LNCAP (cell line): Measurements from ENCODE around the gene FBXO46.

Source experiments
- CTCF ChIP-seq: fragments of 450-650 bp; IDR thresholded peaks from 2 replicates; pipeline ENCODE4 v1.5.1; 2017; ENCODE audit warnings: mild to moderate bottlenecking

FBXO46 gene

GRCh38 chr19:45730368-45731288, at the start of gene FBXO46:
Gene FBXO46 (minus strand): TSS chr19:45730896. CDS start chr19:45713495, 17,401 bp downstream.
- no peak for TF ChIP-seq CTCF

GRCh38 chr19:45780146-45780447, 49.4 kb upstream of the FBXO46 start:
- TF ChIP-seq CTCF, result no peak

GRCh38 chr19:45779231-45780145, 48.8 kb upstream of the FBXO46 start:
- TF ChIP-seq CTCF, result peak; percentile 64

- TF ChIP-seq CTCF, result no peak
Observed at GRCh38 chr19:45778010-45778661, 47.4 kb upstream of the FBXO46 start.

GRCh38 chr19:45777395-45777961, 46.8 kb upstream of the FBXO46 start:
- no peak for TF ChIP-seq CTCF

GRCh38 chr19:45774765-45775164, 44.1 kb upstream of the FBXO46 start:
- no peak for TF ChIP-seq CTCF

- TF ChIP-seq CTCF, result no peak
Observed at GRCh38 chr19:45773384-45773783, 42.7 kb upstream of the FBXO46 start.
